GM19452 (cell line): ENCODE results near the gene GMCL2.

ENCODE experiments used
- ATAC-seq: cut with Tn5 transposase; IDR thresholded peaks from one replicate; pipeline ENCODE4 v1.9.1; 2021; ENCODE audit not compliant: unreplicated experiment

The GMCL2 gene

GRCh38 chr5:178145965-178146820, 41.0 kb downstream of the GMCL2 start:
- no peak for ATAC-seq

- no peak for ATAC-seq
Measured at GRCh38 chr5:178143901-178144300, 43.3 kb downstream of the GMCL2 start.

- ATAC-seq: no peak
Measured at GRCh38 chr5:178143246-178143645, 43.9 kb downstream of the GMCL2 start.

GRCh38 chr5:178142642-178143041, 44.5 kb downstream of the GMCL2 start:
- no peak for ATAC-seq

GRCh38 chr5:178141550-178141949, 45.6 kb downstream of the GMCL2 start:
- no peak for ATAC-seq

- ATAC-seq: no peak
Measured at GRCh38 chr5:178137991-178138390, 49.2 kb downstream of the GMCL2 start.

GRCh38 chr5:178136990-178137389, 50.2 kb downstream of the GMCL2 start:
- no peak for ATAC-seq
